Measurements from ENCODE around the gene ECEL1.

DNA sequence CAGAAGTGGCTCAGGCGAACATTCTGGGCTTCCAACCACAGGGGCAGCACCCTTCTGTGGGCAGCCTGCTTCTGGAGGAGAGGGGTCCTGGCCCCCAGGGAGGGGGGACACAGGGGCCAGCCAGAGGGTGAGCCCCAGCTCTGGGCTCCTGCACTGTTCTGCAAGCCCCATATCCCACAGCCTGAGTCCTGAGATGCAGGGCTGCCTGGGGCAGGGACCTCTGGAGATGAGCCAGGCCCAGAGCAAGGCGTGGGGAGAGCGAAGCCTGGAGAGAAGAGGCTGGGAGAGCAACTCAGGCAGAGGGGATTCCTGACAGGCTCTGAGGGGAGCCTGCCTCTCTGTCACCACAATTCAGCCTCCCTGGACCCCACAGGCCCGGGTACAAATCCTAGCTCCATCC is 19.1 kb upstream of the ECEL1 start:
- TF ChIP-seq, protein P1, sequence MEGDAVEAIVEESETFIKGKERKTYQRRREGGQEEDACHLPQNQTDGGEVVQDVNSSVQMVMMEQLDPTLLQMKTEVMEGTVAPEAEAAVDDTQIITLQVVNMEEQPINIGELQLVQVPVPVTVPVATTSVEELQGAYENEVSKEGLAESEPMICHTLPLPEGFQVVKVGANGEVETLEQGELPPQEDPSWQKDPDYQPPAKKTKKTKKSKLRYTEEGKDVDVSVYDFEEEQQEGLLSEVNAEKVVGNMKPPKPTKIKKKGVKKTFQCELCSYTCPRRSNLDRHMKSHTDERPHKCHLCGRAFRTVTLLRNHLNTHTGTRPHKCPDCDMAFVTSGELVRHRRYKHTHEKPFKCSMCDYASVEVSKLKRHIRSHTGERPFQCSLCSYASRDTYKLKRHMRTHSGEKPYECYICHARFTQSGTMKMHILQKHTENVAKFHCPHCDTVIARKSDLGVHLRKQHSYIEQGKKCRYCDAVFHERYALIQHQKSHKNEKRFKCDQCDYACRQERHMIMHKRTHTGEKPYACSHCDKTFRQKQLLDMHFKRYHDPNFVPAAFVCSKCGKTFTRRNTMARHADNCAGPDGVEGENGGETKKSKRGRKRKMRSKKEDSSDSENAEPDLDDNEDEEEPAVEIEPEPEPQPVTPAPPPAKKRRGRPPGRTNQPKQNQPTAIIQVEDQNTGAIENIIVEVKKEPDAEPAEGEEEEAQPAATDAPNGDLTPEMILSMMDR (IDR thresholded peaks at IDR 0.05; ENCODE audit: low read depth, low read length) = no peak
- no peak for TF ChIP-seq EZH2phosphoT487 (IDR thresholded peaks at IDR 0.05; ENCODE audit: low read depth)
